Measurements from ENCODE around the gene SLC2A4.
A peak's percentile ranks its signal among the peaks of the same experiment; 100 is the strongest.

The SLC2A4 gene

DNA sequence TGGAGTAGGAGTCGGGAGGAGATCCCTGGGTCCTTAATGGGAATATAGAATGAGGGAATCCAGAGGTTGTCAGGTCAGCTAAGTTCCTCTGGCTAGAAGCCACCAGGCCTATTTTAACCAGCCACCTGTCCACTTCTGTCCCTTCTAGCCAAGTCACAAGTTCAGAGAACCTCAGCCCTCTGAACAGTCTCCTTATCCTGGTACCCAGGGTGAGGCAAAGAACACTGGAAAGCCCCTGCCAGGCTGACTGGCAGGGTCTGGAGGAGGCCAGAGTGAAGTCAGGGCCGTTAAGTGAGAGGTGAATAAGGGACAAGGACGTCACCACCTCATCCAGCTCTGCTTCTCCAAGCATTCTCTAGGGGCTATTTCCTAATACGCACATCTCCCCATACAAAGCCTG is 32.7 kb upstream of the SLC2A4 start:
- no peak overlapping the region for H3K4me3 ChIP-seq (ENCODE audit: low read depth, low read length)
- TF ChIP-seq CTCF (IDR thresholded peaks at IDR 0.05; ENCODE audit: low read depth, low read length), result no peak
- in situ Hi-C loops (cut with HindIII; ENCODE audit: low sequenced_read_pairs), result no loop called here
- DNase-seq (ENCODE audit: low read depth, low spot score), result no peak

- no peak for DNase-seq (ENCODE audit: low read depth, low spot score)
- no peak for TF ChIP-seq CTCF (IDR thresholded peaks at IDR 0.05; ENCODE audit: low read depth, low read length)
- no peak overlapping the region for H3K4me3 ChIP-seq (ENCODE audit: low read depth, low read length)
- in situ Hi-C loops (cut with HindIII; ENCODE audit: low sequenced_read_pairs), result no loop called here
Observed at GRCh38 chr17:7249214-7249613, 32.3 kb upstream of the SLC2A4 start.

- in situ Hi-C loops (cut with HindIII; ENCODE audit: low sequenced_read_pairs), result no loop called here
- peak overlapping the region; percentile 82 for H3K4me3 ChIP-seq (ENCODE audit: low read depth, low read length)
- DNase-seq (ENCODE audit: low read depth, low spot score), result no peak
- no peak for TF ChIP-seq CTCF (IDR thresholded peaks at IDR 0.05; ENCODE audit: low read depth, low read length)
Observed at GRCh38 chr17:7249830-7250229, 31.7 kb upstream of the SLC2A4 start.

- no peak for TF ChIP-seq CTCF (IDR thresholded peaks at IDR 0.05; ENCODE audit: low read depth, low read length)
- peak overlapping the region; percentile 82 for H3K4me3 ChIP-seq (ENCODE audit: low read depth, low read length)
- no peak for DNase-seq (ENCODE audit: low read depth, low spot score)
- in situ Hi-C loops (cut with HindIII; ENCODE audit: low sequenced_read_pairs), result no loop called here
Observed at GRCh38 chr17:7250695-7251627, 30.6 kb upstream of the SLC2A4 start.

DNA sequence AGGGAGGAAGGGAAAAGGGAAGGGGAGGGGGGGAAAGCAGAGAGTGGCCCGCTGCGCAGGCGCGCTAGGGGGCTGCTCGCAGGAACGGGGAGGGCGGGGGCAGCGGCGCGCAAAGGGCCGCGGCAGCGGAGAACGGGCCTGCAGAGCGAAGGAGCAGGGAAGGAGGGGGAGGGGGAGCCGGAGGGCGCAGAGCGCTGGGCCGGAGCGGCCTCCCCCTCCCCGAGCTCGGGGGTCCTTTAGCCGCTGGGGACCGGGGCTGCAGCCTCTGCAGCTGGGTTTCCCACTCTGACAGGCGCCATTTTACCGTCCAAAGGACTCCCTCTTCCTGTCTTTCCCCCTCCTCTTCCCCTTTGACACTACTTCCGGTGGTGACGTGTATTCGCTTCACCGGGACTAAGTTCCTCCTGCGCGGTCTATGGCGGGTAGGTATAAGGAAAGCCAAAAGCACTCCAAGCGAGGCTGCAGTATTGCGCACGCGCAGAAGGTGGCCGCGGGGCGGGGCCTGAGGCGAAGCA is 29.8 kb upstream of the SLC2A4 start, which contains the start of gene CTDNEP1:
CTDNEP1 (minus strand) TSS at position 74 of the 515 bp plus-strand sequence. CDS start 438 bp downstream, outside the sequence.
- TF ChIP-seq CTCF (IDR thresholded peaks at IDR 0.05; ENCODE audit: low read depth, low read length), result no peak
- in situ Hi-C loops (cut with HindIII; ENCODE audit: low sequenced_read_pairs), result no loop called here
- H3K4me3 ChIP-seq (ENCODE audit: low read depth, low read length), result peak within 1 kb of the TSS; percentile 82
- DNase-seq (ENCODE audit: low read depth, low spot score), result peak; percentile 100

DNA sequence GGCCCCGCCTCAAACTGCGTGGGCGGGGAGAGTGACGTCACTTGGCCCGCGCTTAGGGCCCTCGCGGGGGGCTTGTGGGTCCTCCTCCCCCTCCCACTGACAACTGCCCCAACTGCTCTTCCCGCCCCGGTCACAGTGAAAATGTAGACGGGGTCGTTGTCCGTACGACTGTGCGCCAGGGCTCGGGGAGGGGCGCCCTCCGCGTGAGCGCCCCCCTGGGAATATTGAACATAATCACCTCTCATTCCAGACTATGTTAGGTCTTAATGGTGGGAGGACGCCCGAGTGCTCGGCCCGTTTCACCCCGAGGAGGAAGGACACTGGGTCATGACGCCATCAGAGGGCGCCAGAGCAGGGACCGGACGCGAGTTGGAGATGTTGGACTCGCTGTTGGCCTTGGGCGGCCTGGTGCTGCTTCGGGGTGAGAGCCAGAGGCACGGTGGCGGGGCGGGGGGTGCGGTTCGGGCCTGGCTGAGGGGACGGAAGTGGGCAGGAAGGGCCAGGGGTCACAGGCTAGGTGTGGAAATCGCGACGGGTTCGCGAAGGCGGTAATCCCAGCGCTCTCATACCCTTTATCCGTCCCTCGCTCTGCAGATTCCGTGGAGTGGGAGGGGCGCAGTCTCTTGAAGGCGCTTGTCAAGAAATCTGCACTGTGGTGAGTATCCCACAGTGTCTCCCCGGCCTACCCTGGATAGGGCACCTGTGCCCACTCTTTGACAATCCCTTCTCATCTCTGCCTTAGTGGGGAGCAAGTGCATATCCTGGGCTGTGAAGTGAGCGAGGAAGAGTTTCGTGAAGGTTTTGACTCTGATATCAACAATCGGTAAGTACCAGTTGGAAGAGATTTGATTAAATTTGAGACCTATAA is 29.1 kb upstream of the SLC2A4 start, which contains the start of gene ELP5:
ELP5 (plus strand) TSS at position 40 of the 868 bp plus-strand sequence; CDS start at position 376, 336 bp downstream.
- in situ Hi-C loops (cut with HindIII; ENCODE audit: low sequenced_read_pairs), result no loop called here
- peak; percentile 4 for TF ChIP-seq CTCF (IDR thresholded peaks at IDR 0.05; ENCODE audit: low read depth, low read length)
- peak; percentile 96 for DNase-seq (ENCODE audit: low read depth, low spot score)

More for the DNA sequence above, 29.1 kb upstream of the SLC2A4 start, which contains the start of gene ELP5:
- peak within 1 kb of the TSS; percentile 82 for H3K4me3 ChIP-seq (ENCODE audit: low read depth, low read length)
